Measurements from ENCODE around the gene PSAP.

The PSAP gene

DNA sequence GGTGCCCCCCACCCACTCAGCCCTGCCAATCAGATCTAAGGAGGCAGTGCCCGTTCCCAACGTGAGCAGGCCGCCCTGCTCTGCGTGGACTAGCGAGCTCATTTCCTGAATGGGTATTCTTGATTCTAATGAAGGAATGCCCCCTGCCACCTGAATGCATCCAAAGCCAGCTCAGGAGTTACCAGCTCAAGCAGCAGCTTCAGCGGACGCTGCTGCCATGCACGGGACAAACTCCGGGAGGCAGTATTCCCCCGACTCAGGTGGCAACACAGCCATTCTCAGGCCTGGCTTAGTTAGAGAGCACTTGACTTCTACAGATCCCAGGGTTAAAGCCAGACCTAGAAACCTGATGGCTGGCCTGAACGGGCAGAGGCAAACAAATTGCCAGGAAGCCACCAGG, 25.8 kb downstream of the PSAP start:
- H3K27ac ChIP-seq = no peak overlapping the region
- TF ChIP-seq, protein P1, sequence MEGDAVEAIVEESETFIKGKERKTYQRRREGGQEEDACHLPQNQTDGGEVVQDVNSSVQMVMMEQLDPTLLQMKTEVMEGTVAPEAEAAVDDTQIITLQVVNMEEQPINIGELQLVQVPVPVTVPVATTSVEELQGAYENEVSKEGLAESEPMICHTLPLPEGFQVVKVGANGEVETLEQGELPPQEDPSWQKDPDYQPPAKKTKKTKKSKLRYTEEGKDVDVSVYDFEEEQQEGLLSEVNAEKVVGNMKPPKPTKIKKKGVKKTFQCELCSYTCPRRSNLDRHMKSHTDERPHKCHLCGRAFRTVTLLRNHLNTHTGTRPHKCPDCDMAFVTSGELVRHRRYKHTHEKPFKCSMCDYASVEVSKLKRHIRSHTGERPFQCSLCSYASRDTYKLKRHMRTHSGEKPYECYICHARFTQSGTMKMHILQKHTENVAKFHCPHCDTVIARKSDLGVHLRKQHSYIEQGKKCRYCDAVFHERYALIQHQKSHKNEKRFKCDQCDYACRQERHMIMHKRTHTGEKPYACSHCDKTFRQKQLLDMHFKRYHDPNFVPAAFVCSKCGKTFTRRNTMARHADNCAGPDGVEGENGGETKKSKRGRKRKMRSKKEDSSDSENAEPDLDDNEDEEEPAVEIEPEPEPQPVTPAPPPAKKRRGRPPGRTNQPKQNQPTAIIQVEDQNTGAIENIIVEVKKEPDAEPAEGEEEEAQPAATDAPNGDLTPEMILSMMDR (conservative IDR thresholded peaks at IDR 0.05) = no peak

DNA sequence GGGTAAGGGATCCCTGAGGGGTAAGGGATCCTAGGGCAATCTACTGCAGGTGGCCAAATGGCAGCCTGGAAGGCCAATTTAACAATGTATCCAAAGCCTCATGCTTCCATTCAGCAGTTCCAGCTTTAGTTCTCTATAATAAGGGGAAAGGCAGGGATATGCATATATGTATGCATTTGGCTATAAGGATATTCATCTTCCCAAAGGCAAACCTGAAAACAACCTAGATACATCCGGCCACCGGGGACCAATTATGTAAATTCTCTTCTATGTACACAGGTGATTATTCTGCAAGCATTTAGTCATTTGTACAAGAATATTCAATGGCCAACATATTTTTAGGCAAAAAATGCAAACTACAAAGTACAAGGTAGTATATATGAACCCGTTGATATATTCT, 26.7 kb downstream of the PSAP start:
- TF ChIP-seq, protein P1 (conservative IDR thresholded peaks at IDR 0.05) = no peak
- H3K27ac ChIP-seq = no peak overlapping the region

DNA sequence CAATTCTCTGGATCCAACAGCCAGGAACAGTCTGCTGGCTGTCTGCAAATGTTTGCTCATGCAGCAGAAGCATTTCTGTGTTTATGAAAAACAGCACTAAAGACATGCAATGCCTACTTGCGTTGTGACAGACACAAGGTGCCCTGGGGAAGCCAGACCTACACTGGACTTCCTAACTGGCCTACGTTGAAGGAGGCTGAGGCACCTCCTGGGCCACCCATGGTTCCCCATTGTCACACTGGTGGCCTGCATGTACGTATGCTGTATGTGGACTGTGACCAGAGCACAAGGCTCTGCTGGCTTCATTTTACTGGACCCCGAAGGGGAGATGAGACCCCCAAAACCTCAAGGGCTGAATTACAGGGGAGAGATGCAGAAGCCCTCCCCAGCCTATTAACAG, 27.7 kb downstream of the PSAP start:
- H3K27ac ChIP-seq = no peak overlapping the region
- TF ChIP-seq, protein P1 (conservative IDR thresholded peaks at IDR 0.05) = no peak

DNA sequence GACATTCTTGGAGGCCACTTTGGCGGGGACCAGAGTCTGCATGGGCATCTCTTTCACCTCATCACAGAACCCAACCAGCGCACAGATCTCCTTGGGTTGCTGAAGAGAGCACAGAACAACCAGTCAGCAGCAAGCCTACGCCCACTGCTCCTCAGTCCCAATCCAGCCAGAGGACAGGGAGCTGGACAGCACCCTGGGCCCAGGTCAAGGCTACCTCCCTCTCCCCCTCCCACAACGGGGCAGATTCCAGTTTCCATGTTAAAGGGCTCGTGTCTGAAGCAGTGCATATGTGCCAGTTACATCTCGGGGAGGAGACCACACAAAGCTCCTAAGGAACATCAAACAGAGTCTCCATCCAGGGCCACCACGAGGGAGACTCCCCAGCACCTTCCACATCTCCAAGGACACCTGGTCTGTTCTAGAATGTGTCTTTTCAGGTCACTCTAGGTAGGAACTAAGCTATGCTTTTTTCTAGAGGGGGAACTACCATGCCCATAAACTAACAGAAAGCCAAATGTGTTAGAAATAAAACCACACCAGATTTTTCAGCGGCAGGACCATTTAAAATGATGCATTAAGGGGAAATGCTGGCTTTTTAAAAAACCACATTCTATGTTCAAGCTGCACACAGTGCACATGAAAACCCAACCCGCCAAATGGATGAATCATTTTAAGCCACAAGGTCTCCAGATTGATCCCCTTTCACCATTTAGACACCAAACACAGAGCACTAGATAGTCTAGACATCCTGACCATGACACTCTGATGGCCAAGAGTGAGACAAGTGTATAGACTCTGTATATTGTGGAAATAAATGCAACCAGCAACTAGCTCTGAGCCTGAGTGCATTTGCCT, 28.9 kb downstream of the PSAP start:
- TF ChIP-seq, protein P1 (conservative IDR thresholded peaks at IDR 0.05) = no peak
- no peak overlapping the region for H3K27ac ChIP-seq

DNA sequence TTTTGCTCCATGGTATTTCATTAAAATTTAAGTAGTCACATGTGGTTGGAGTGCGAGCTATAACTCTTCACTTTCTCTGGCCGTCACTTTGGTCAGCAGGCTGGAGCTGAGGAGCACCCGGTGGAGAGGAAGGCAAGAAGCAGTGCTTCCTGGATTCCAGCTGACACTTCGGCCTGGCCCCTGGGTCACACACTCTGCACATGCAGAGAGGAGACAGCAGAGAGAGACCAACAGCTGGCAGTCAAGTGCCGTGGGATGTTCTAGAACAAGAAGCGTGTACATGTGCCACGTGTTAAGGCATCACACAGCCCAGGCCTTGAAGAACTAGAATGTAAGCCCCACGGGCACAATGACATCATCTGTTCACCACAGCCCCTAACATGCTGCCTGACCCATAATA, 30.1 kb downstream of the PSAP start:
- TF ChIP-seq, protein P1 (conservative IDR thresholded peaks at IDR 0.05) = no peak

DNA sequence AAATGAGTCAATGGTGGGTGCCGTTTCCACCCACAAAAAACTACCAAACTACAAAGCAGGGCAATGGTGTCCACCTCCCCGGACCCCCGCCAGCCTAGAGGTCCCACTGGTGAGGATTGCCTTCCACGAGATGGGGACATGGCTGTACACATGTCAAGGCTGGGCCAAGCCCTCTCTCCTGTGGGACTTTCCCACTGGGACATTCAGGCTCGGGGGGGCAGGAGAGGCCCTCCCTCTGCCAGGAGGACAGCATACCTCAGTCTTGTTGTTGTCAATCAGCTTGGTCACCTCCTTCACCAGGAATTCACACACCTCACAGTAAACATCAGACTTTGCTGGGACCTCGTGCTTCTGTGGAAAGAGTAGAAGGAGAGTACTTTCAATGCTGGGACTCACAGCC, 31.1 kb downstream of the PSAP start:
- H3K27ac ChIP-seq = no peak overlapping the region

More for the DNA sequence above, 30.1 kb downstream of the PSAP start:
- H3K27ac ChIP-seq = no peak overlapping the region

DNA sequence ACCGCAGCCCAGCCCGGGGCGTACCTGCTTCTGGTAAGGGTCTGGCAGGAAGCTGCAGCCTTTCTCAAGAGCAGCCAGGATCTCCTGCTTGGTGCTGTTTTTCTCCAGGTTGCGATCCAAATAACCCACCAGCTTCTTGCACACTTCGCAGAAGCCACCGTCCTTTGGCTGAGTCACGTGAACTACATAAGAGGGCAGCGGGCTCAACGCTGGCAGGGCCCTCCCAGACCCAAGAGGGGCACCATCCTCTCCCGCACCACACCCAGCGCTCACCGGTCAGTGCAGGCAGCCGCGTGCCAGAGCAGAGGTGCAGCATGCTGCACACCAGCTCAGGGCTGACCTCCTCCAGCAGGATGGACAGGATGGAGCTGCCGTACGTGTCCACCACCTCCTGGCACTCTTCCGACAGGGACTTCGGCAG, 31.6 kb downstream of the PSAP start:
- H3K27ac ChIP-seq = no peak overlapping the region
- TF ChIP-seq, protein P1 (conservative IDR thresholded peaks at IDR 0.05) = no peak

More for the DNA sequence above, 31.1 kb downstream of the PSAP start:
- TF ChIP-seq, protein P1 (conservative IDR thresholded peaks at IDR 0.05) = no peak
